Neural cell (in vitro differentiated cells): Measurements from ENCODE around the gene ZC3H6. TPM values are rescaled to one million over a fixed set of nuclear protein-coding genes. Genes with fewer than 3 reads are reported as not detected.

Experiments used
- H2AFZ ChIP-seq: fragments of 200-600, 300-800 bp; sonication (generic), shearing (Covaris generic); 2 replicates; pipeline ENCODE4 v1.6.0; 2014; ENCODE audit warnings: low read depth, mild to moderate bottlenecking, antibody characterized with exemption, low read length, moderate library complexity
- H3F3A ChIP-seq: fragments of 200-600 bp; shearing (Covaris generic); 2 replicates; pipeline ENCODE4 v1.6.1; 2016; ENCODE audit warnings: mild to moderate bottlenecking, moderate library complexity, mixed read lengths, antibody characterized with exemption, low read length; ENCODE audit not compliant: insufficient read depth, poor library complexity, severe bottlenecking
- H3K27ac ChIP-seq: fragments of 200-600, 300-800 bp; sonication (generic), shearing (Covaris generic); 2 replicates; pipeline ENCODE4 v1.5.1; 2014; ENCODE audit warnings: mild to moderate bottlenecking, low read length, moderate library complexity
- H3K27me3 ChIP-seq: fragments of 300-800, 200-600 bp; sonication (generic), shearing (Covaris generic); 2 replicates; pipeline ENCODE4 v1.6.0; 2014; ENCODE audit warnings: mild to moderate bottlenecking, low read depth, low read length, moderate library complexity; ENCODE audit not compliant: insufficient read depth
- H3K36me3 ChIP-seq: fragments of 300-800, 200-600 bp; sonication (generic), shearing (Covaris generic); 2 replicates; pipeline ENCODE4 v1.5.1; 2014; ENCODE audit warnings: mild to moderate bottlenecking, antibody characterized with exemption, low read length, moderate library complexity; ENCODE audit not compliant: insufficient read depth
- H3K4me2 ChIP-seq: fragments of 300-800, 200-600 bp; sonication (generic), shearing (Covaris generic); 2 replicates; pipeline ENCODE4 v1.6.0; 2014; ENCODE audit warnings: mild to moderate bottlenecking, low read length
- H3K4me3 ChIP-seq: fragments of 300-800, 200-600 bp; sonication (generic), shearing (Covaris generic); 2 replicates; pipeline ENCODE4 v1.5.1; 2014; ENCODE audit warnings: mild to moderate bottlenecking, low read length, moderate library complexity
- H3K79me2 ChIP-seq: fragments of 200-600 bp; shearing (Covaris generic); replicated peaks from 2 replicates; pipeline ENCODE4 v1.6.0; 2014; ENCODE audit warnings: mild to moderate bottlenecking, low read length, moderate library complexity; ENCODE audit not compliant: insufficient read depth
- H3K9ac ChIP-seq: fragments of 300-800, 200-600 bp; sonication (generic), shearing (Covaris generic); 2 replicates; pipeline ENCODE4 v1.6.1; 2016; ENCODE audit warnings: mild to moderate bottlenecking, low read length, mixed read lengths
- H3K9me2 ChIP-seq: fragments of 200-600 bp; shearing (Covaris generic); 2 replicates; pipeline ENCODE4 v1.6.1; 2016; ENCODE audit warnings: mild to moderate bottlenecking, low read length, mixed read lengths; ENCODE audit not compliant: insufficient read depth
- H3K9me3 ChIP-seq: fragments of 200-600, 300-800 bp; sonication (generic), shearing (Covaris generic); 2 replicates; pipeline ENCODE4 v1.6.1; 2016; ENCODE audit warnings: mild to moderate bottlenecking, mixed run types, low read length, moderate library complexity, mixed read lengths
- H4K20me1 ChIP-seq: fragments of 200-600 bp; shearing (Covaris generic); 2 replicates; pipeline ENCODE4 v1.6.1; 2016; ENCODE audit warnings: mild to moderate bottlenecking, mixed run types; ENCODE audit not compliant: insufficient read depth
- EP300 ChIP-seq: fragments of 450-650 bp; conservative IDR thresholded peaks from 2 replicates; pipeline ENCODE4 v1.6.1; 2014; ENCODE audit warnings: antibody characterized with exemption, mild to moderate bottlenecking, moderate library complexity; ENCODE audit not compliant: poor library complexity, severe bottlenecking
- EZH2 ChIP-seq: fragments of 200-600, 300-800 bp; shearing (Covaris generic), sonication (generic); IDR thresholded peaks from 2 replicates; pipeline ENCODE4 v1.6.1; 2014; ENCODE audit warnings: antibody characterized with exemption, low read length, borderline replicate concordance, mild to moderate bottlenecking; ENCODE audit not compliant: insufficient read depth, poor library complexity, severe bottlenecking
- MXI1 ChIP-seq: fragments of 450-650 bp; conservative IDR thresholded peaks from 2 replicates; pipeline ENCODE4 v1.6.1; 2014; ENCODE audit warnings: antibody characterized with exemption, mild to moderate bottlenecking; ENCODE audit not compliant: poor library complexity, severe bottlenecking
- POLR2AphosphoS5 ChIP-seq: IDR thresholded peaks from 2 replicates; pipeline ENCODE4 v1.6.1; 2012
- RAD21 ChIP-seq: fragments of 450-650 bp; conservative IDR thresholded peaks from 2 replicates; pipeline ENCODE4 v1.6.1; 2014; ENCODE audit warnings: antibody characterized with exemption, mild to moderate bottlenecking, moderate library complexity
- SMC3 ChIP-seq: fragments of 450-650 bp; conservative IDR thresholded peaks from 2 replicates; pipeline ENCODE4 v1.6.1; 2014; ENCODE audit warnings: antibody characterized with exemption, mild to moderate bottlenecking, moderate library complexity; ENCODE audit not compliant: poor library complexity
- TAF1 ChIP-seq: IDR thresholded peaks from 2 replicates; pipeline ENCODE4 v1.6.1; 2012; ENCODE audit warnings: low read depth
- polyA plus RNA-seq: library from polyadenylated mRNA; depleted of rRNA; stranded (reverse); fragments of >200 nt; gene quantifications from 2 replicates; pipeline ENCODE4 v1.2.3, GENCODE V29; 2014
- TF ChIP-seq, protein P1 (sequence below): fragments of 450-650 bp; IDR thresholded peaks from 2 replicates; pipeline ENCODE4 v1.5.1; 2014; ENCODE audit warnings: antibody characterized with exemption, mild to moderate bottlenecking, moderate library complexity; ENCODE audit not compliant: poor library complexity, severe bottlenecking
- TF ChIP-seq, protein P2 (sequence below): IDR thresholded peaks from 2 replicates; pipeline ENCODE4 v1.6.1; 2012; ENCODE audit warnings: borderline replicate concordance

Gene ZC3H6
- polyA plus RNA-seq, 1 donor from 2014 or later: 6.1 TPM

DNA sequence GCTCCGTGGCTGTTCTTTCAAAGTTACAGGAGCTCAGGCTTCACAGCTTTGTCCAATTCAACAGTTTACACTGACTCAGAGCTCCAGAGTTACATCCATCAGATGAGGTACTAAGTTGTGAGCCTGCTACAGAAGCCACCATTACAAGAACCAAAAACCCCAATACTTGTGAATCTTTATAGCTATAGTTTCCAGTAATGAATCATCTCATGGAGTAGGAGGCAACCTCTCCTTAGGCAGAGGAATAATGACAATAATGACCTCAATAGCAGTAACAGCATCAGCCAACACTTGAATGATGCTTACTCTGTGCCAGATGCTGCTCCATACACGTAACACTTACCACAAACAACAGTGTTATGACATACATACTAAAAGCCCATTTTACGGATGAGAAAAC, 24.1 kb upstream of the ZC3H6 start:
- peak overlapping the region; percentile 8 for H3K4me3 ChIP-seq
- no peaks in the 10 kb centered on the region for H3K27me3 ChIP-seq
- no peaks in the 10 kb centered on the region for H3F3A ChIP-seq
- no peak overlapping the region for H3K9ac ChIP-seq
- H3K9me2 ChIP-seq: no peaks in the 10 kb centered on the region
- H4K20me1 ChIP-seq: no peaks in the 10 kb centered on the region
- H2AFZ ChIP-seq: no peak overlapping the region
- H3K9me3 ChIP-seq: peaks cover 4% of the 10 kb centered on the region
- H3K4me2 ChIP-seq: no peak overlapping the region
- peaks cover under 1% of the 10 kb centered on the region for H3K36me3 ChIP-seq
- H3K79me2 ChIP-seq: peaks cover 8% of the 10 kb centered on the region
- no peak for TF ChIP-seq POLR2AphosphoS5
- TF ChIP-seq, protein P1, sequence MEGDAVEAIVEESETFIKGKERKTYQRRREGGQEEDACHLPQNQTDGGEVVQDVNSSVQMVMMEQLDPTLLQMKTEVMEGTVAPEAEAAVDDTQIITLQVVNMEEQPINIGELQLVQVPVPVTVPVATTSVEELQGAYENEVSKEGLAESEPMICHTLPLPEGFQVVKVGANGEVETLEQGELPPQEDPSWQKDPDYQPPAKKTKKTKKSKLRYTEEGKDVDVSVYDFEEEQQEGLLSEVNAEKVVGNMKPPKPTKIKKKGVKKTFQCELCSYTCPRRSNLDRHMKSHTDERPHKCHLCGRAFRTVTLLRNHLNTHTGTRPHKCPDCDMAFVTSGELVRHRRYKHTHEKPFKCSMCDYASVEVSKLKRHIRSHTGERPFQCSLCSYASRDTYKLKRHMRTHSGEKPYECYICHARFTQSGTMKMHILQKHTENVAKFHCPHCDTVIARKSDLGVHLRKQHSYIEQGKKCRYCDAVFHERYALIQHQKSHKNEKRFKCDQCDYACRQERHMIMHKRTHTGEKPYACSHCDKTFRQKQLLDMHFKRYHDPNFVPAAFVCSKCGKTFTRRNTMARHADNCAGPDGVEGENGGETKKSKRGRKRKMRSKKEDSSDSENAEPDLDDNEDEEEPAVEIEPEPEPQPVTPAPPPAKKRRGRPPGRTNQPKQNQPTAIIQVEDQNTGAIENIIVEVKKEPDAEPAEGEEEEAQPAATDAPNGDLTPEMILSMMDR: no peak
- no peak overlapping the region for H3K27ac ChIP-seq

- Histone ChIP-seq H4K20me1 (no peaks in the 10 kb centered on the region), H3K27ac (no peak overlapping the region), H3K4me2 (no peak overlapping the region), H3K9me3 (no peaks in the 10 kb centered on the region), H3K9me2 (no peaks in the 10 kb centered on the region), H3K9ac (no peak overlapping the region), H2AFZ (no peak overlapping the region), H3K79me2 (peaks cover 8% of the 10 kb centered on the region), H3K27me3 (no peaks in the 10 kb centered on the region), H3K4me3 (peak overlapping the region; percentile 88), H3K36me3 (no peaks in the 10 kb centered on the region), H3F3A (no peaks in the 10 kb centered on the region)
- TF ChIP-seq POLR2AphosphoS5 (no peak), TAF1 (no peak), SMC3 (no peak), EZH2 (no peak), EP300 (no peak), MXI1 (no peak), RAD21 (no peak)
- TF ChIP-seq, protein P2, sequence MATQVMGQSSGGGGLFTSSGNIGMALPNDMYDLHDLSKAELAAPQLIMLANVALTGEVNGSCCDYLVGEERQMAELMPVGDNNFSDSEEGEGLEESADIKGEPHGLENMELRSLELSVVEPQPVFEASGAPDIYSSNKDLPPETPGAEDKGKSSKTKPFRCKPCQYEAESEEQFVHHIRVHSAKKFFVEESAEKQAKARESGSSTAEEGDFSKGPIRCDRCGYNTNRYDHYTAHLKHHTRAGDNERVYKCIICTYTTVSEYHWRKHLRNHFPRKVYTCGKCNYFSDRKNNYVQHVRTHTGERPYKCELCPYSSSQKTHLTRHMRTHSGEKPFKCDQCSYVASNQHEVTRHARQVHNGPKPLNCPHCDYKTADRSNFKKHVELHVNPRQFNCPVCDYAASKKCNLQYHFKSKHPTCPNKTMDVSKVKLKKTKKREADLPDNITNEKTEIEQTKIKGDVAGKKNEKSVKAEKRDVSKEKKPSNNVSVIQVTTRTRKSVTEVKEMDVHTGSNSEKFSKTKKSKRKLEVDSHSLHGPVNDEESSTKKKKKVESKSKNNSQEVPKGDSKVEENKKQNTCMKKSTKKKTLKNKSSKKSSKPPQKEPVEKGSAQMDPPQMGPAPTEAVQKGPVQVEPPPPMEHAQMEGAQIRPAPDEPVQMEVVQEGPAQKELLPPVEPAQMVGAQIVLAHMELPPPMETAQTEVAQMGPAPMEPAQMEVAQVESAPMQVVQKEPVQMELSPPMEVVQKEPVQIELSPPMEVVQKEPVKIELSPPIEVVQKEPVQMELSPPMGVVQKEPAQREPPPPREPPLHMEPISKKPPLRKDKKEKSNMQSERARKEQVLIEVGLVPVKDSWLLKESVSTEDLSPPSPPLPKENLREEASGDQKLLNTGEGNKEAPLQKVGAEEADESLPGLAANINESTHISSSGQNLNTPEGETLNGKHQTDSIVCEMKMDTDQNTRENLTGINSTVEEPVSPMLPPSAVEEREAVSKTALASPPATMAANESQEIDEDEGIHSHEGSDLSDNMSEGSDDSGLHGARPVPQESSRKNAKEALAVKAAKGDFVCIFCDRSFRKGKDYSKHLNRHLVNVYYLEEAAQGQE: no peak
- TF ChIP-seq, protein P1: no peak
Measured at GRCh38 chr2:112253261-112253815, 22.1 kb upstream of the ZC3H6 start.
